ENCODE data around the gene TEX19.

The TEX19 gene, protein sequence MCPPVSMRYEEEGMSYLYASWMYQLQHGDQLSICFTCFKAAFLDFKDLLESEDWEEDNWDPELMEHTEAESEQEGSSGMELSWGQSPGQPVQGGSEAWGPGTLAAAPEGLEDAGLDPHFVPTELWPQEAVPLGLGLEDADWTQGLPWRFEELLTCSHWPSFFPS

DNA sequence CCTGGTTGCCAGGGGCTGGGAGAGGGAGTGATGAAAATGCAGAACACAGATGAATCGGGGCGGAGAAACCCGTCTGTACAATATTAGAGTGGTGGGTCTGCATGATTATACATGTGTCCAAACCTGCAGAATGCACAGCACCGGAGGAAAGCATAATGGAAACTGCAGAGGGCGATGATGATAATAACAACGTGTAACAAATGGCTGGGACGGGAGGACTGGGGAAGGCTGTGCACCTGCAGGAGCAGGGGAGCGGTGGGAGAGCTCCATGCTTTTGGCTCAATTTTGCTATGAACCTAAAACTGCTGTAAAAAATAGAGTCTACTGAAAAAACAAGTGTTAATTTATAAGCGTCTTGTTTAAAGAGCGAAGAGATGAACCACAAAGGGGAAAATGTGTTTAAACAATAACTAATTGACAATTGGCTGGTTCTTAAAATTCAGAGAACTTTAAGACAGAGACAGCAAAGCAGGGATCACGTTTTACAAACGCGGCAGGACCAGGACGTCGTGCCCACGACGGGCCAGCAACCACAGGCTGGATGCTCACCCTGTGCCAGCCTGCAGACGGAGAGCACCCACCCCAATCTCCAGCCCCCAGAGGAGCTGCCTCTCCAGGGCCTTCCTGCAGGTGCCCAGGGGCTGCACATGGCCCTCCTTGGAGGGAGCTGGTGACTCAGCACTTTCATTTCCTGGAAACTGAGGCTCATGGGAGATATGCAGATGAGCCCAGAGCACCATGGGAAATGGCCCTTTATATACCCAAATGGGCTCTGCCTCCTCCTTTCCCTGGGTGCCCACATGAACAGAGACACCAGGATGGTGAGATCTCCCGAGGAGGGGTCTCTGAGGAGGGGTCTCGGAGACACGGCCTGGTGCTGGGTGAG, at the start of gene TEX19:
Gene TEX19, plus strand, starts transcription at position 783 of the 886 bp plus-strand sequence. CDS start 2,904 bp downstream, outside the sequence.
- no peak for DNase-seq (ENCODE audit: low read depth)
- no peak within 1 kb of the TSS for H3K4me3 ChIP-seq (ENCODE audit: control insufficient read depth, low read depth, low read length)
- TF ChIP-seq, protein P1, sequence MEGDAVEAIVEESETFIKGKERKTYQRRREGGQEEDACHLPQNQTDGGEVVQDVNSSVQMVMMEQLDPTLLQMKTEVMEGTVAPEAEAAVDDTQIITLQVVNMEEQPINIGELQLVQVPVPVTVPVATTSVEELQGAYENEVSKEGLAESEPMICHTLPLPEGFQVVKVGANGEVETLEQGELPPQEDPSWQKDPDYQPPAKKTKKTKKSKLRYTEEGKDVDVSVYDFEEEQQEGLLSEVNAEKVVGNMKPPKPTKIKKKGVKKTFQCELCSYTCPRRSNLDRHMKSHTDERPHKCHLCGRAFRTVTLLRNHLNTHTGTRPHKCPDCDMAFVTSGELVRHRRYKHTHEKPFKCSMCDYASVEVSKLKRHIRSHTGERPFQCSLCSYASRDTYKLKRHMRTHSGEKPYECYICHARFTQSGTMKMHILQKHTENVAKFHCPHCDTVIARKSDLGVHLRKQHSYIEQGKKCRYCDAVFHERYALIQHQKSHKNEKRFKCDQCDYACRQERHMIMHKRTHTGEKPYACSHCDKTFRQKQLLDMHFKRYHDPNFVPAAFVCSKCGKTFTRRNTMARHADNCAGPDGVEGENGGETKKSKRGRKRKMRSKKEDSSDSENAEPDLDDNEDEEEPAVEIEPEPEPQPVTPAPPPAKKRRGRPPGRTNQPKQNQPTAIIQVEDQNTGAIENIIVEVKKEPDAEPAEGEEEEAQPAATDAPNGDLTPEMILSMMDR (IDR thresholded peaks at IDR 0.05; ENCODE audit: control insufficient read depth, insufficient read depth, low read depth, low read length, missing control alignments) = no peak

GRCh38 chr17:82309656-82310570, 49.1 kb upstream of the TEX19 start:
- TF ChIP-seq, protein P1 (IDR thresholded peaks at IDR 0.05; ENCODE audit: control insufficient read depth, insufficient read depth, low read depth, low read length, missing control alignments) = no peak
- no peak overlapping the region for H3K4me3 ChIP-seq (ENCODE audit: control insufficient read depth, low read depth, low read length)
- DNase-seq (ENCODE audit: low read depth) = no peak

- no peak overlapping the region for H3K4me3 ChIP-seq (ENCODE audit: control insufficient read depth, low read depth, low read length)
- DNase-seq (ENCODE audit: low read depth) = no peak
- TF ChIP-seq, protein P1 (IDR thresholded peaks at IDR 0.05; ENCODE audit: control insufficient read depth, insufficient read depth, low read depth, low read length, missing control alignments) = no peak
These were observed 48.2 kb upstream of the TEX19 start for GRCh38 chr17:82310877-82311276.

- DNase-seq (ENCODE audit: low read depth) = no peak
- TF ChIP-seq, protein P1 (IDR thresholded peaks at IDR 0.05; ENCODE audit: control insufficient read depth, insufficient read depth, low read depth, low read length, missing control alignments) = no peak
- no peak overlapping the region for H3K4me3 ChIP-seq (ENCODE audit: control insufficient read depth, low read depth, low read length)
These were observed 47.1 kb upstream of the TEX19 start for GRCh38 chr17:82311971-82312370.

- TF ChIP-seq, protein P1 (IDR thresholded peaks at IDR 0.05; ENCODE audit: control insufficient read depth, insufficient read depth, low read depth, low read length, missing control alignments) = no peak
- no peak overlapping the region for H3K4me3 ChIP-seq (ENCODE audit: control insufficient read depth, low read depth, low read length)
- no peak for DNase-seq (ENCODE audit: low read depth)
These were observed 45.6 kb upstream of the TEX19 start for GRCh38 chr17:82313195-82314011.
